Fibroblast of lung (primary cell): ENCODE measurements around the gene GTF2F2. TPM values are rescaled to one million over a fixed set of nuclear protein-coding genes. Genes with fewer than 3 reads are reported as not detected.

ENCODE experiments used
- DNase-seq, 2 donors: peaks; one replicate each; pipeline versions ENCODE4 v3.0.0 to v3.0.0-alpha.2; 2010; ENCODE audit warnings: low read depth in 2 of 2
- H2AFZ ChIP-seq: 2 replicates; pipeline ENCODE4 v1.5.1; 2012; ENCODE audit warnings: low read length, control low read depth, inconsistent platforms
- H3K27ac ChIP-seq: 2 replicates; pipeline ENCODE4 v1.5.1; 2011; ENCODE audit warnings: low read length, control low read depth; ENCODE audit not compliant: insufficient read depth
- H3K27me3 ChIP-seq: 2 replicates; pipeline ENCODE4 v1.5.1; 2011; ENCODE audit warnings: mild to moderate bottlenecking, low read length; ENCODE audit not compliant: control insufficient read depth, insufficient read depth
- H3K36me3 ChIP-seq: 2 replicates; pipeline ENCODE4 v1.5.1; 2011; ENCODE audit warnings: low read length; ENCODE audit not compliant: control insufficient read depth, insufficient read depth
- H3K4me1 ChIP-seq: 2 replicates; pipeline ENCODE4 v1.5.1; 2011; ENCODE audit warnings: low read length; ENCODE audit not compliant: control insufficient read depth, insufficient read depth; ENCODE audit errors: extremely low read depth
- H3K4me2 ChIP-seq: 2 replicates; pipeline ENCODE4 v1.5.1; 2011; ENCODE audit warnings: low read length, control low read depth; ENCODE audit not compliant: insufficient read depth; ENCODE audit errors: extremely low read depth
- H3K4me3 ChIP-seq, 4 experiments: fragments of 200-600 bp in 1 of 4; sonication (generic) in 1 of 4; replicated peaks in 1 of 4; 2 replicates each; pipeline ENCODE4 v1.5.1; 2011 to 2016; ENCODE audit warnings: low read length in 4 of 4, low read depth in 3 of 4, mild to moderate bottlenecking in 3 of 4, control low read depth in 2 of 4, inconsistent platforms in 1 of 4, mixed read lengths in 1 of 4; ENCODE audit not compliant: insufficient read depth in 1 of 4; ENCODE audit errors: control extremely low read depth in 1 of 4
- H3K79me2 ChIP-seq: 2 replicates; pipeline ENCODE4 v1.5.1; 2012; ENCODE audit warnings: mild to moderate bottlenecking, low read length, inconsistent platforms; ENCODE audit not compliant: control insufficient read depth, insufficient read depth
- H3K9ac ChIP-seq: 2 replicates; pipeline ENCODE4 v1.5.1; 2011; ENCODE audit warnings: mild to moderate bottlenecking, low read length, control low read depth; ENCODE audit not compliant: insufficient read depth
- H3K9me3 ChIP-seq: 2 replicates; pipeline ENCODE4 v1.5.1; 2012; ENCODE audit warnings: low read depth, low read length; ENCODE audit not compliant: control insufficient read depth, insufficient read depth
- H4K20me1 ChIP-seq: 2 replicates; pipeline ENCODE4 v1.5.1; 2011; ENCODE audit warnings: low read length; ENCODE audit not compliant: control insufficient read depth, insufficient read depth; ENCODE audit errors: extremely low read depth
- EZH2 ChIP-seq: IDR thresholded peaks from 2 replicates; pipeline ENCODE4 v1.5.1; 2012; ENCODE audit warnings: low read length, control low read depth, mild to moderate bottlenecking; ENCODE audit errors: missing control alignments
- polyA plus RNA-seq, 2 donors: library from polyadenylated mRNA; depleted of rRNA in 1 of 2; stranded (reverse) in 1 of 2; unstranded in 1 of 2; fragments of >200 nt; gene quantifications; 2 replicates each; pipeline ENCODE4 v1.2.1, GENCODE V29; 2011 to 2012; ENCODE audit warnings: missing spikeins in 1 of 2
- total RNA-seq: library from RNA; depleted of rRNA; stranded (reverse); fragments of >200 nt; gene quantifications from 2 replicates; pipeline ENCODE4 v1.2.1, GENCODE V29; 2014
- TF ChIP-seq, protein P1 (sequence below), 2 donors: IDR thresholded peaks in 1 of 2; conservative IDR thresholded peaks in 1 of 2; 1 replicate in 1 of 2; 2 replicates in 1 of 2; pipeline ENCODE4 v1.5.1; 2011 to 2012; ENCODE audit warnings: low read length in 2 of 2, control low read depth in 1 of 2, inconsistent platforms in 1 of 2, low read depth in 1 of 2, mild to moderate bottlenecking in 1 of 2

The GTF2F2 gene
- total and polyA plus RNA-seq, 2 donors (not counting 1 experiment from before 2014, with no cell fraction given) = 23.4 to 31.7 TPM

DNA sequence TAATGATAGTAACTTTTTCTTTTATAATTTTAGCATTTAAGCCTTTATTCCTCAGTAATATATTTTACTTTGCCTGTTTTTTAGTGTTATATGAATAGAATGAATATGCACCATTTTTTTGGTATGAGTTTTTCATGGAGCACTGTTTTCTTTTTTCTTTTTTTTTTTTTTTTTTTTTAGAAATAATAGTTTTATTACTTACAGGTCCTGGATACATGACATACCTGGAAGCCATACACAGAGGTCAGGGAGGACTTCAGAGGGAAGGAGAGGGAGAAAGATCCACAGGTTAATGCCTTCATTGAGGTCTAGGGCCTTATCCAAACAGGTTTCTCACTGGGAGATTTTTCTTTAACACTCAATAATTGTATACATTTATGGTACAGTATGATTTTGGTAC is 54.2 kb downstream of the GTF2F2 start:
- no peak overlapping the region for H3K4me3 ChIP-seq
- no peaks in the 10 kb centered on the region for H4K20me1 ChIP-seq
- TF ChIP-seq EZH2 = no peak
- TF ChIP-seq, protein P1, sequence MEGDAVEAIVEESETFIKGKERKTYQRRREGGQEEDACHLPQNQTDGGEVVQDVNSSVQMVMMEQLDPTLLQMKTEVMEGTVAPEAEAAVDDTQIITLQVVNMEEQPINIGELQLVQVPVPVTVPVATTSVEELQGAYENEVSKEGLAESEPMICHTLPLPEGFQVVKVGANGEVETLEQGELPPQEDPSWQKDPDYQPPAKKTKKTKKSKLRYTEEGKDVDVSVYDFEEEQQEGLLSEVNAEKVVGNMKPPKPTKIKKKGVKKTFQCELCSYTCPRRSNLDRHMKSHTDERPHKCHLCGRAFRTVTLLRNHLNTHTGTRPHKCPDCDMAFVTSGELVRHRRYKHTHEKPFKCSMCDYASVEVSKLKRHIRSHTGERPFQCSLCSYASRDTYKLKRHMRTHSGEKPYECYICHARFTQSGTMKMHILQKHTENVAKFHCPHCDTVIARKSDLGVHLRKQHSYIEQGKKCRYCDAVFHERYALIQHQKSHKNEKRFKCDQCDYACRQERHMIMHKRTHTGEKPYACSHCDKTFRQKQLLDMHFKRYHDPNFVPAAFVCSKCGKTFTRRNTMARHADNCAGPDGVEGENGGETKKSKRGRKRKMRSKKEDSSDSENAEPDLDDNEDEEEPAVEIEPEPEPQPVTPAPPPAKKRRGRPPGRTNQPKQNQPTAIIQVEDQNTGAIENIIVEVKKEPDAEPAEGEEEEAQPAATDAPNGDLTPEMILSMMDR (conservative IDR thresholded peaks at IDR 0.05 in 1 of 2, IDR thresholded peaks at IDR 0.05 in 1 of 2; ENCODE audit: low read depth in 1 of 2, low read length in 2 of 2) = no peak
- peaks cover 2% of the 10 kb centered on the region for H3K79me2 ChIP-seq
- H3K4me2 ChIP-seq = no peak overlapping the region
- H2AFZ ChIP-seq = no peak overlapping the region
- H3K4me1 ChIP-seq = peaks cover 4% of the 10 kb centered on the region
- no peak for DNase-seq
- no peak overlapping the region for H3K9ac ChIP-seq
- H3K36me3 ChIP-seq = no peaks in the 10 kb centered on the region
- no peak overlapping the region for H3K27ac ChIP-seq
- H3K27me3 ChIP-seq = no peaks in the 10 kb centered on the region
- H3K9me3 ChIP-seq = no peaks in the 10 kb centered on the region

DNA sequence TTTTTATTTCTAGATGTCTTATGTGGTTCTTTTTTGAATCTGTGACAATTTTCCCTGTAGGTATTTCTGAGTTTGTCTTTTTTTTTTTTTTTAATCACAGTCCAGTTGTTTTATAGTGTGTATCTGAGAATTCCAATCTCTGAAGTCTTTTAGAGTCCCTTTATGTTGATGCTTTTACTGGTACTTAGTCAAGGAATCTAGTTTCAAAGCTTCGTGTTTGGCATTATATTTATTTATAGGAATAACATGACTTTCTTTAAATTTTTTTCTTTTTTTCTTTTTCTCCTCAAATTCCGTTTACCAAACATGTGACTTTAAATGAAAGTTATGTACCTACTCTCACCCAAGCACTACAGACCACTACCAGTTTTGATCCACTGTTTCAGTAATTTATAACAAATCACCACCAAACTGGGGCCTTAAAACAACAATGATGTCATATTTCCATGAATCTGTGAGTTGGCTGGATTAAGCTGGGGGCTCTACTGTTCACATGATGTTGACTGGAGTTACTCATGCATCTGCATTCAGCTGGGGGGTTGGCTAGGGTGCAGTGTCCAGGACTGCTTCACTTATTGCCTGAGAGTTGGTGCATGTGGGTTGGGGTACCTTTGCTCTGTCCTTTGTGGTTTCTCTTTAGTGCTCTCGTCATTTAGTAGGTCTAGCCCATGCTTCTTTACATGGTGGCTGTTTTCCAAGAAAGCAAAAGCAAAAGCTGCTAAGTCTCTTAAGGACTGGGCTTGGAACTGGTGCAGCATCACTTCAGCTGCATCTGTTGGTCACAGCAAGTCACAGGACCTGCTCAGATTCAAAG is 58.2 kb downstream of the GTF2F2 start:
- Histone ChIP-seq H3K4me2 (peak overlapping the region; percentile 38), H3K27me3 (no peaks in the 10 kb centered on the region), H3K36me3 (peaks cover 1% of the 10 kb centered on the region), H3K4me1 (peaks cover 4% of the 10 kb centered on the region), H4K20me1 (no peaks in the 10 kb centered on the region), H3K9me3 (no peaks in the 10 kb centered on the region), H3K27ac (peak overlapping the region; percentile 60), H2AFZ (no peak overlapping the region), H3K79me2 (no peaks in the 10 kb centered on the region), H3K9ac (no peak overlapping the region), H3K4me3 (peak overlapping the region in 1 of 4 experiments; percentile 10)
- TF ChIP-seq, protein P1 (conservative IDR thresholded peaks at IDR 0.05 in 1 of 2, IDR thresholded peaks at IDR 0.05 in 1 of 2; ENCODE audit: low read depth in 1 of 2, low read length in 2 of 2) = no peak
- no peak for TF ChIP-seq EZH2
- DNase-seq = peak; percentile 80 to 95

DNA sequence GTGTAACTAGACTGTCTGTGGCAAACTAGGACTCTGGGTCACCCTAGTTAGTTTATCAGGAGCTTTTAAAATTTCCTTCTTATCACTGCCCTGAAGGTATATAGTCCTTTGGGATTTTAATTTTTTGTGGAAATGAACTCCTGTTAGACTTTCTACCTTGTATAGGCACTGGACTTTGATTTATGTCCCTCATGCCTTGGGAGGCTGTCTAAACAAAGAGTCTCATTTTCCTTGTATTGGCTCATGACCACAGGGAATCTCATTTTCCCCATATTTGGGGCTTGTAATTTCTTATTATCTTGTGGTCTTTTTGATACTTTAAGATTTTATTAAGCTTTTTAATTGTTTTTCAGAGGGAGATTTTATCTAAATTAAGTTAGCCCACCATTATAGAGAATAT is 59.1 kb downstream of the GTF2F2 start:
- H3K9ac ChIP-seq = no peak overlapping the region
- H2AFZ ChIP-seq = no peak overlapping the region
- H3K79me2 ChIP-seq = no peaks in the 10 kb centered on the region
- H3K9me3 ChIP-seq = no peaks in the 10 kb centered on the region
- peak overlapping the region; percentile 60 for H3K27ac ChIP-seq
- H3K27me3 ChIP-seq = no peaks in the 10 kb centered on the region
- TF ChIP-seq, protein P1 (conservative IDR thresholded peaks at IDR 0.05 in 1 of 2, IDR thresholded peaks at IDR 0.05 in 1 of 2; ENCODE audit: low read depth in 1 of 2, low read length in 2 of 2) = no peak
- TF ChIP-seq EZH2 = no peak
- H3K4me1 ChIP-seq = peaks cover 4% of the 10 kb centered on the region
- peak; percentile 42 to 81 for DNase-seq
- no peak overlapping the region for H3K4me2 ChIP-seq
- H3K4me3 ChIP-seq = no peak overlapping the region
- no peaks in the 10 kb centered on the region for H4K20me1 ChIP-seq
- H3K36me3 ChIP-seq = peaks cover 1% of the 10 kb centered on the region
